OCI-LY1 (cell line): Measurements from ENCODE around the gene LPAR1.

ENCODE experiments used
- H2AFZ ChIP-seq: fragments of 200-600 bp; sonication (generic), shearing (Covaris generic); 2 replicates; pipeline ENCODE4 v1.6.0; 2014; ENCODE audit warnings: antibody characterized with exemption, mild to moderate bottlenecking, low read length
- H3F3A ChIP-seq: fragments of 200-600 bp; sonication (generic), shearing (Covaris generic); 2 replicates; pipeline ENCODE4 v1.6.0; 2014; ENCODE audit warnings: mild to moderate bottlenecking, antibody characterized with exemption, low read length, moderate library complexity; ENCODE audit not compliant: insufficient read depth
- H3K27ac ChIP-seq: fragments of 200-600 bp; sonication (generic); 2 replicates; pipeline ENCODE4 v1.5.1; 2014; ENCODE audit warnings: low read length, mixed run types, mild to moderate bottlenecking, low read depth; ENCODE audit not compliant: poor library complexity, severe bottlenecking
- H3K27me3 ChIP-seq: fragments of 200-600 bp; sonication (generic); 2 replicates; pipeline ENCODE4 v1.6.0; 2014; ENCODE audit warnings: antibody characterized with exemption, mild to moderate bottlenecking, low read length, moderate library complexity; ENCODE audit not compliant: insufficient read depth
- H3K36me3 ChIP-seq: fragments of 200-600 bp; sonication (generic); 2 replicates; pipeline ENCODE4 v1.6.1; 2014; ENCODE audit warnings: mild to moderate bottlenecking, antibody characterized with exemption, low read length, moderate library complexity, mixed read lengths; ENCODE audit not compliant: insufficient read depth
- H3K4me1 ChIP-seq: fragments of 200-600 bp; sonication (generic); 2 replicates; pipeline ENCODE4 v1.5.1; 2014; ENCODE audit warnings: mild to moderate bottlenecking, low read length, moderate library complexity; ENCODE audit not compliant: insufficient read depth, severe bottlenecking
- H3K4me2 ChIP-seq: fragments of 200-600 bp; sonication (generic), shearing (Covaris generic); 2 replicates; pipeline ENCODE4 v1.6.1; 2014; ENCODE audit warnings: low read length
- H3K4me3 ChIP-seq: fragments of 200-600 bp; sonication (generic); 2 replicates; pipeline ENCODE4 v1.5.1; 2014; ENCODE audit warnings: low read length, low read depth, mild to moderate bottlenecking, mixed read lengths; ENCODE audit not compliant: poor library complexity, severe bottlenecking
- H3K79me2 ChIP-seq: fragments of 200-600 bp; shearing (Covaris generic); 2 replicates; pipeline ENCODE4 v1.6.1; 2016; ENCODE audit warnings: mixed run types, low read length, mixed read lengths; ENCODE audit not compliant: insufficient read depth
- H3K9ac ChIP-seq: fragments of 200-600 bp; sonication (generic), shearing (Covaris generic); 2 replicates; pipeline ENCODE4 v1.6.1; 2014; ENCODE audit warnings: mild to moderate bottlenecking, low read length, mixed read lengths
- H3K9me2 ChIP-seq: fragments of 200-600 bp; sonication (generic), shearing (Covaris generic); 2 replicates; pipeline ENCODE4 v1.6.1; 2014; ENCODE audit warnings: low read depth, mild to moderate bottlenecking, low read length, mixed read lengths
- H3K9me3 ChIP-seq: fragments of 200-600 bp; shearing (Covaris generic); 2 replicates; pipeline ENCODE4 v1.6.1; 2014; ENCODE audit warnings: low read length, mixed read lengths
- H4K20me1 ChIP-seq: fragments of 200-600 bp; sonication (generic), shearing (Covaris generic); 2 replicates; pipeline ENCODE4 v1.6.0; 2016; ENCODE audit warnings: mild to moderate bottlenecking, low read length; ENCODE audit not compliant: insufficient read depth
- CTCF ChIP-seq: fragments of 200-600 bp; sonication (generic), shearing (Covaris generic); IDR thresholded peaks from 2 replicates; pipeline ENCODE4 v1.5.1; 2017; ENCODE audit warnings: mild to moderate bottlenecking, antibody characterized with exemption, low read length, moderate library complexity, mixed read lengths
- EZH2 ChIP-seq: fragments of 200-600 bp; sonication (generic), shearing (Covaris generic); IDR thresholded peaks from 2 replicates; pipeline ENCODE4 v1.8.0; 2017; ENCODE audit warnings: borderline replicate concordance, mixed run types, mild to moderate bottlenecking, antibody characterized with exemption, low read length, moderate library complexity, mixed read lengths

Gene LPAR1

GRCh38 chr9:110837401-110838005 is 200.8 kb downstream of the LPAR1 start:
- H2AFZ ChIP-seq, result no peak overlapping the region
- TF ChIP-seq CTCF (no peak), EZH2 (no peak)

GRCh38 chr9:110835859-110836271 is 202.4 kb downstream of the LPAR1 start:
- Histone ChIP-seq H3K9me3 (no peaks in the 10 kb centered on the region), H3K27ac (no peak overlapping the region), H3K4me2 (no peak overlapping the region), H3K27me3 (no peaks in the 10 kb centered on the region), H3F3A (no peaks in the 10 kb centered on the region), H3K9me2 (no peaks in the 10 kb centered on the region), H4K20me1 (no peaks in the 10 kb centered on the region), H3K4me3 (no peak overlapping the region), H3K9ac (no peak overlapping the region), H2AFZ (no peak overlapping the region), H3K36me3 (no peaks in the 10 kb centered on the region), H3K4me1 (no peaks in the 10 kb centered on the region), H3K79me2 (no peaks in the 10 kb centered on the region)
- no peak for TF ChIP-seq EZH2
- TF ChIP-seq CTCF, result no peak

More at GRCh38 chr9:110837401-110838005, 200.8 kb downstream of the LPAR1 start:
- Histone ChIP-seq H3F3A (no peaks in the 10 kb centered on the region), H3K4me1 (no peaks in the 10 kb centered on the region), H3K27me3 (no peaks in the 10 kb centered on the region), H3K9me3 (no peaks in the 10 kb centered on the region), H3K9ac (no peak overlapping the region), H3K4me2 (no peak overlapping the region), H4K20me1 (no peaks in the 10 kb centered on the region), H3K79me2 (no peaks in the 10 kb centered on the region), H3K27ac (no peak overlapping the region), H3K4me3 (no peak overlapping the region), H3K9me2 (no peaks in the 10 kb centered on the region), H3K36me3 (no peaks in the 10 kb centered on the region)

- H3K4me1 ChIP-seq, result no peaks in the 10 kb centered on the region
- no peak overlapping the region for H3K4me3 ChIP-seq
- no peak for TF ChIP-seq EZH2
- TF ChIP-seq CTCF, result no peak
- no peaks in the 10 kb centered on the region for H3F3A ChIP-seq
- no peaks in the 10 kb centered on the region for H4K20me1 ChIP-seq
- no peaks in the 10 kb centered on the region for H3K9me3 ChIP-seq
- H3K9me2 ChIP-seq, result no peaks in the 10 kb centered on the region
- H3K27me3 ChIP-seq, result no peaks in the 10 kb centered on the region
- H3K79me2 ChIP-seq, result no peaks in the 10 kb centered on the region
- H2AFZ ChIP-seq, result no peak overlapping the region
- no peaks in the 10 kb centered on the region for H3K36me3 ChIP-seq
- H3K27ac ChIP-seq, result no peak overlapping the region
- no peak overlapping the region for H3K9ac ChIP-seq
- no peak overlapping the region for H3K4me2 ChIP-seq
These were observed 202.9 kb downstream of the LPAR1 start for GRCh38 chr9:110835404-110835803.
